Mucosa of gallbladder (tissue), 1 donor: ENCODE measurements around the gene MFSD2A. TPM values are rescaled to one million over a fixed set of nuclear protein-coding genes. Genes with fewer than 3 reads are reported as not detected.
"Not testable (repeated sequence)": the region's sequence is repeated elsewhere in the genome, so short reads cannot be mapped to it uniquely, and the experiment has no call there.

Source experiments
- DNase-seq: peaks from one replicate; pipeline ENCODE4 v3.0.0-alpha.2; 2020; ENCODE audit warnings: low spot score
- total RNA-seq: library from RNA; stranded (reverse); gene quantifications from one replicate; pipeline ENCODE4 v1.2.1, GENCODE V29; 2021
- donor health status: DM: no; HTN: no; CAD: no.

The MFSD2A gene
- total RNA-seq, 1 donor from 2014 or later = 3.3 TPM

DNA sequence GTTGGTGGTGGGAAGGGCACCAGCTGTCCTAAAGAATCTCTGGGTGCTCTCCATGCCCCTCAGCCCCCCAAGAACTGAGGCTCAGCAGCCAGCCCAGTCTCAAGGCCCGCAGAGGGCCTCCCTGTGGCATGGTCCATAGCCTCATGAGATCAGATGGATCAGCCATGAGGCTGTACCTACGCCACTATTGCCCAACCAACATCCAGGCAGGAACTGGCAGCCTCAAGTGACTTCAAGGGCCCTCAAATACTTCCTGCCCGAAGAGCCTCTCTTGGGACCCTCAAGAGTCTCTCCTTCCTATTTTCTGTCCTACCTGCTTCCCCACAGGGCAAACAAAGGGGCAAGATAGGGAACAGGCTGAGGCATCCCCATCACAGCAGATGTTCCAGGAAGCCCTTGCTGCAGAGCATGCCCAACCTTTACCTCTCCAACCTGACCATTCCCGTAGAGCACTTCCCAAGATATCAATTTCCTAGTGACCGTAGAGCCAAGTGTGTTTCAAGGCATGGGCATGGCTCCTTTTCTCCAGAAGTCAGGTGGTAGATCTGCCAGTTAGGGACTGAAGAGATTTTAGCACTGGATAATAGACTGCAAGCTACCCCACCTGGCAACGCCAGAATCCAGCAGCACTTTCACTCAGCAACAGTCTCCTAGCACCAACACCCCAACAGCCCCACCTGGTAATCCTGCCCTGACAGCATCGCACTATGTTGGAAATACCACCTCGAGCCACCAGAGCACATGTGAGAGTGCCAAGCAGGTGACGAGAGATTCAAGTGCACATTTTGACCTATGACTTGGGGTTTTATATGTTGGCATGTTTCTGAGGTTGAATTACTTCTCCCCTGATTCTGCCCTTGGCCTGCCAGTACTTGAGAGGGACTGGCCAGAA lies 13.7 kb upstream of the MFSD2A start:
- no peak for DNase-seq

DNA sequence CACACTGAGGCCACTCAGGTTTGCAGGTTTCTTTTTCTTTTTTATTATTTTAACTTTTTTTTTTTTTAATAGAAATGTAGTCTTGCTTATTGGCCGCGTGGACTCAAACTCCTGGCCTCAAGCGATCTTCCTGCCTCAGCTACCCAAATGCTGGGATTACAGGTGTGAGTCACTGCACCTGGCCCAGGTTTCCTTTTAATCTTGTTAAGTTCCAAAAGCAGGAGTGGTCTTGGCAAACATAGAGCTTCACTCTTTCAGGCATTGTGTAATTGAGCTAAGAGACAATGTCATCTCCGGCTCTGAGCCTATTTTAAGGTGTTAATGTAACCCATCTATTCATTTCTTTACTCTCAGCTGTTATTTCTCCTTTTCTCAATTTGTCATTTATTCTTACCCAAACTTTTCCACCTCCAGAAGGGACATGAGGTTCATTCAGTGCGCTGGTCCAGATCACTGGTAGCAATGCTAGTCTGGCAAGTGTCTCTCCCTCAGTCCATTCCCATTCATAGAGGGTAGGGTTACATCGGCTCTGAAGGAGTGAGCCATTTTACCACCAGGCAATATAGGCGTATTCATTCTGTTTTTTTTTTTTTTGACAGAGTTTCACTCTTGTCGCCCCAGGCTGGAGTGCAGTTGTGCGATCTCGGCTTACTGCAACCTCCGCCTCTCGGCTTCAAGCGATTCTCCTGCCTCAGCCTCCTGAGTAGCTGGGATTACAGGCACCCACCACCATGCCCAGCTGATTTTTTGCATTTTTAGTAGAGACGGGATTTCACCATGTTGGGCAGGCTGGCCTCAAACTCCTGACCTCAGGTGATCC lies 11.3 kb upstream of the MFSD2A start:
- no peak for DNase-seq

DNA sequence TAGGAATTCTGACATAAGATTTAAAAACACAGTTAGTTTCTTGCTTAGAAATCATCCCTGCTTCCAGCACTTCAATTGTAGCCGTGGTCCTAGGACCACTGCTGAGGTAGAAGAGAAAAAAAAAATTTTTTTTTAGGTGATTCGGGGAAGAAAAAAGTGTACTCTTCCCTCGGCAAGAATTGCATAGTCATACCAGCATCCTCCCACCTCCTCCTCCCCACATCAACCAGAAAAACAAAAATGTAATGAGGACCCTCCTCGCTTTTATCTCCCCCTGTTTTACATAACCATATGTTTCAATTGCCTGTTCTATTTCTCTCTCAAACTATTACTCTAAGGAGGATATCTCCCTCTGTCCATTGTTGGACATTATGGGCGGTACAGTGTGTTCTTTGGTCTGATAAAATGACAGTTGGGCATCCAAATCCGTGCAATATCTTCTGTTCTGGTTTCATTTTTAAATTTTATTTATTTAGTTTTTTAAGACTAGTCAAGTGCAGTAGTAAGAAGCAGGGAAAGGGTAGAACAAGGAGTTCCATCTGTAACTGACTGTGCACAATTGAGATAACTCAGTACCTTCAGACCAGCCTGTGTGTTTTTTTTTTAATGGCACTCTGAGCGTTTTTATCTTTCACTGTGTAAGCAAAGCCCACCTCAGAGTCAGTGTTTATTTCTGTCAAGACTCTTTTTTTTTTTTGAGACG lies 10.4 kb upstream of the MFSD2A start:
- no peak for DNase-seq

DNA sequence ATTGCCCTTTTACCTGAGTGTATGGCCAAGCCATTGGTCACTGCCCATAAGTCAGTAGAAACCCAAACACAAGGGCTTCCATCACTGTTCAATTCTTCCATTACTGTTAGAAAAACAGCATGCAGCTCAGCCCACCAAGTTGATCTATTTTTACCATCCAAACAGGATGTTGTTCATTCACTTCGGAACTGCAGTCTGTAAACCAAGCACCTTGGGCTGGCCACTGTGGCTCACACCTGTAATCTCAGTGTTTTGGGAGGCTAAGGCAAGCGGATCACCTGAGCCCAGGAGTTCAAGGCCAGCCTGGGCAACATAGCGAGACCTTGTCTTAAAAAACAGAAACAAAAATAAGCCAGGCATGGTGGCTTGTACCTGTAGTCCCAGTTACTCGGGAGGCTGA lies 8.7 kb upstream of the MFSD2A start:
- DNase-seq = no peak

DNA sequence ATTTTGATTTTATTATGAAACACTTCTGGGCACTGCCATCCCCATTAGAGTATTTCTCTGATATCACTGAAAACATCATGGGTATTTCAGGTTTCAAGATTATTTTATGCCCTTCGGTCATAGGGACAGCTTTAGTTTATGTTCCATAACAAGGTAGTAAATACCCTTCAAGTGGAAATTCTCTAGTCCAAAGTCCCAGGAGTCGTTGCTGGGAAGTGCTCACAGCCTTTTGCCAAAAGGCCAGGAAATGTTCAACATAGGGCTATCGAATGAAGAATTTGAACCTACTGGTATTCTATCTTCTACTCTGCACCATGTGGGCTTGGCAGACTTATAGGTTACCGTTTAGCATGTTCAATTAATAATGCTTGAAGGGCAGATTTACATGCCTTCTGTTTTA lies 7.7 kb upstream of the MFSD2A start:
- DNase-seq = no peak

DNA sequence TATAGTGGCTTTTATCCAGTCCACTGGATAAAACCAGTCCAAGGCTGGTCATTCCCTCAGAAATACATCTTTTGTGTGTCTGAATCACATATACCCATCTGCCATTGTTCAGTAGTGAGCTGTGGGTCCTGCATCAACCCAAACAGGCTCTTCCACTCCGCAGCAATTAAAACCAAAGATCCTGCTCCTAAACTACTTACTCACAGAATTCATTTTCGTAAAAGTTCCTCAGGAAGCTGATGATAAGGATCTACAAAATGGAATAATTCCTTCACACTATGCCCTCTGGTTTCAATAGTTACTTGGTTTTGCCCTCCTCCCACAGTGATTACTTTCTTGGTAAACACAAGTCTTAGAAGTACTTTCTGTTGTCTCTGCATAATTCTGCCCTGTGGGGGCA lies 5.1 kb upstream of the MFSD2A start:
- no peak for DNase-seq

DNA sequence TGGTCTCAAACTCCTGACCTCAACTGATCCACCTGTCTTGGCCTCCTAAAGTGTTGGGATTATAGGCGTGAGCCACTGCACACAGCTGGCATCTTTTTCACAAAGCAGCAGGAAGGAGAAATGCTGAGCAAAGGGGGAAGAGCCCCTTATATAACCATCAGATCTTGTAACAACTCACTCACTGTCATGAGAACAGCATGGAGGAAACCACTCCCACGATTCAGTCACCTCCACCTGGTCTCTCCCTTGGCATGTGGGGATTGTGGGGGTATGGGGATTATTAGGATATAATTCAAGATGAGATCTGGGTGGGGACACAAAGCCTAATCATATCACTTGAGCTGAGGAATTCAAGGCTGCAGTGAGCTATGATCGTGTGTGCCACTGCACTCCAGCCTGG lies 3.0 kb upstream of the MFSD2A start:
- DNase-seq = no peak

DNA sequence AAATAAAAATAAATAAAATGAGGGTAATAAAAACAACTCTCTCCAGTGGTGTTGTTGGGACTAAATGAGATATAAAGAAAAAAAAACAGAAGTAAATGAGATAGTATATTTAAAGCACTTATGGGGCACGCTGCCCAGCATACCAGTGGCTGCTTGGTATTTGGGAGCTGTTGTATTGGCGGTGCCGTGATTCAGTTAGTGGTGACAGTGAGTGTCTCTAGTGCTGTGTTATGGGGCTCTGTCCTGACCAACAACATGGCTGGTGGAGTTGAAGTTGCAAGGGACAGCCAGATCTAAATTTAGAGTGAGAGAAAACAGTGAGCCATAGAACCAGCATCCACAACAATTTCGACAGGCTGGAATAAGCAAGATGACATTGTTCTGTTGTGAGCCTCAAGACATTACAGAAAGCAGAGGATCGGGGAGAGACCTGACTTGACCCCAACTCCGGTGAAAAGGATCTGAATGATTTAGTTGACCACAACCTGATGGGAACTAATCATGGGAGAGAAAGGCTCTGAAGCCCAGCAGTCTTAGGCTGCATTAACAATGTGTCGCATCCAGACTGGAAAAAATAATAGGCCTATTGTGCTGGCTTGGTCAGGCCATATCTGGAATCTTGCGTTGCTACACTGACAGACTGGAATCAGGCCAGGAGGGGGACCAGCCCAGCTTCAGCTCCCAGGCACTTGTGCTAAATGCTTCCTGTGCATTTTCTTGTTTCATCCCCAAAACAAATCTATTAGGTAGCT lies 2.4 kb upstream of the MFSD2A start:
- no peak for DNase-seq

DNA sequence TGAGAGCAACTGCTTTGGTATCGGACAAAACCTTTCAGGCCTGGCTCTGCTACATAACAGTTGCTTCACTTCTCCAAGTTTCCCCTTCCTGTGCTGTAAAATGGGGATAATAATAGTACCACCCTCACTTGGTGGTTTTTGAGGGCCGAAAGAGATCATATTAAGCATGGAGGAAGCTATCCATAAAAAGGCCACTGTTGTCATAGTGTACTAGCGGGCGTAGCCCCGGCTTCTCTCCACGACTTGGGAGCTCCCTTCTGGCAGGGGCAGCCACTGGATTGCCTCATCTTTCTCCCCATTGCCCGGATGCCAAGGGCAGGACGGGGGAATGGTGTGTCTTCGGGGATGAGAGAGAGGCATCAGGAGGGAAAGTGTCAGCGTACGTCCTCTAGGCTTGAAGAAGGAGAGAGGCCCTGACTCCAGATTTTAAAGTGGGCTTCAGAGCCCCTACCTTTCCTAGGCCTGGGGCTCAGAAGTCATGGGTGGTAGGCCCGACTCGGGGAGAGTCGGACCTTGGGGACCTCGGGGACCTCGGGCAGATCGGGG lies 548 bp upstream of the MFSD2A start:
- no peak for DNase-seq

DNA sequence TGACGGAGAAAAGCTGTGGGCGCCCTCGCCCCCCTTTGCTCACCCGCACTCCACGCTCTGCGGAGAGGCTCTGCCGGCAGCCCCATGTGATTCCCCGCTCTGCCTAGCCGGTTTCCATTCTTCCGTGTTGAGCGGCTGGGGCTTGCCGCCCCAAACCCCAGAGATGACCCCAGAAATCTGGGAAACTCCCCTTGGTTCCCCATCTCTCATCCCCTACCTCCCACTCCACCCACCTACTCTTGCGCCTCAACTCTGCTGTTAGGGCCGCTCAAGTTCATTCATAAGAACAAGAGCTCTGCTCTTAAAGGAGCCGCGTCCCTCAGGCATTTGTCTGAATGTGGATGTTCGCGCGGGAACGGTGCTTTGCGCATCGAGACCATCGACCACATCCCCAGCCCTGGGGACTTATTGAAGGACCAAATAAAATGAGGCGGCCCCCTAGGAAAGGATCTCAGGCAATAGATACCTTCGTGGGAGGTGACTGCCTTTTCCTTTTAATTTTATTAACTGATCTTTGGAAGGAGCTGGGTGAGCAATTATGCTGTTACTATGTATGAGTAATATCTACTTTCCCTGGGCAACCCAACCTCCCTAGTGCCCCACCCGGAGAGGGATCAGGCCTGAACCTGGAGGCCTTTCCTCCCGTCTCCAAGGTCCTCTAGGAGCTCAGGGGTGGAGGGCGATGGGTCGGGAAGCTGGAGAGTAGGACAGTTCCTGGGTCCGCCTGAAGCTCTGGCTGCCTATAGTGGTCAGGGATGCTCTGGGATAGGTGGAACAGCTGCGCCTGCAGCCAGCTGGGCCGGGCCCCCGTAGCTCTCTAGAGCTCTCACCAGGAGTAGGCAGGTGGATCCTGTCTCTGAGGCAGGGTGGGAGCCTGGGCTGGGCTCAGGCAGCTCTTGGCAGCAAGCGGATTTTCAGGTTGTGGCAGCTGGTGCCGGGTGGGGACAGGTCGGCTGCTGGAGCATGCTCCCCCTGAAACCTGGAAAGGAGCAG lies 898 bp downstream of the MFSD2A start:
- DNase-seq = no peak

DNA sequence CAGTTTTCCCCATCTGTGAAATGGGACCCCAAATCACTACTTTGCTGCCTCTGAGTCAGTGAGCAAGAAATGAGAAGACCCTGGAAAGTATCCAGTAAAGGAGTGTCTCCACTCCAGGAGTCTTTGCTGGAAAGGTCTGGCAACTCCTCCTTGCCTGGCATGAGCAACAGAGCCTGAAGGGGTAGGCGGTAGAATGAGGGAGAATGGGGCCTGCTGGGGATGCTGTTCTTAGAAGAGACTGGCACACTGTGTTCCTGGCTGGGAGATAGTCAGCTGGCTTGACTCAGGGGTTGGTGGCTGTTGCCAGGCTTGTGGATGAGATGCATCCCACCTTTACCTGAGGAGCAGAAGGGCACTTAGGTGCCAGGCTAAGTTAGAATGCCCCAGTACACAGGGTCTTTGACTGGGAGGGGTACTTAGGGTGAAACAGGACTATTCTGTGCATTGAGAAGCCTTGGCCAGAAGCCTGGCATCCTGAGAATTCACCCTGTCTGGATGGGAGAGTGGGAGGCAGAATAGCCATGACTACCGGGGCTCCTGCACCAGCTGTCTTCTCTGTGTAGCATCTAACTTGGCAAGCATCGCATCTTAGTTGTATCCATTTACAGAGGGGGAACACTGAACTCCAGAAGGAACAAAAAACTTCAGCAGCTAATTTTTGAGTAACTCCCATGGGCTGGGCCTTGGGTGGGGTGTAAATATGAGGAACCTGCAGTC lies 2.5 kb downstream of the MFSD2A start:
- DNase-seq = no peak

DNA sequence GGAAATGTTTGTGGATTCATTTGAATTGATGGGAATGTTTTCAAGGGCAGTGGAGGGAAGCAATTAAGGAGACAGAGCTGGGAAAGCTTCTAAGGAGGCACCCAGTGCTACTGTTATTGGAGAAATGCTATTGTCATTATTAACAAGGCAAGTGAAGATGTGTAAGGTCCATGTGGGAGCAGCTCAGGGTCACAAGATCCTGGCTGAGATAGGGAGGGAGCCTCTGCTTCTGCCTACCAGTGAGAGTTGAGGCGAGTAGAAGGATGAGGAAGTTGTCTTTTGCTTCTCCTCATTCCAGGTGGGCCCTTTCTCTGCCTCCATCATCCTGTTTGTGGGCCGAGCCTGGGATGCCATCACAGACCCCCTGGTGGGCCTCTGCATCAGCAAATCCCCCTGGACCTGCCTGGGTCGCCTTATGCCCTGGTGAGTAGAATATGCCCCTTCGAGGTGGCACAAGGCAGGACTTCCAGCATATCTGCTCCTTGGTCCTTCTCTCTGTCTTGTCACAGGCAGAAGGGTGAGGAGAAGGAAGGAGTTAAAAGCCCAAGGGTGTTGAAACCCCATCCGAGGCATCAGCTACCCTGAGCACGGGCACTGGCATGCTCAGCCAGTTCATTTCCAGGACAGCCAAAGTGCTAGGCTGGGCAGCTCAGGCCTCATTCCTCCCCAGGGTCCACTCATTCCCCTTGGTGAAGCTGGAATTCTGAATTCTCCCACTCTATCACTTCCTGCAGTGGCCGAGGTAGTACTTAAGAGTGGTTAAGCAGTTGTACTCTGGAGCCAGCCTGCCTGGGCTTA lies 3.7 kb downstream of the MFSD2A start:
- no peak for DNase-seq

DNA sequence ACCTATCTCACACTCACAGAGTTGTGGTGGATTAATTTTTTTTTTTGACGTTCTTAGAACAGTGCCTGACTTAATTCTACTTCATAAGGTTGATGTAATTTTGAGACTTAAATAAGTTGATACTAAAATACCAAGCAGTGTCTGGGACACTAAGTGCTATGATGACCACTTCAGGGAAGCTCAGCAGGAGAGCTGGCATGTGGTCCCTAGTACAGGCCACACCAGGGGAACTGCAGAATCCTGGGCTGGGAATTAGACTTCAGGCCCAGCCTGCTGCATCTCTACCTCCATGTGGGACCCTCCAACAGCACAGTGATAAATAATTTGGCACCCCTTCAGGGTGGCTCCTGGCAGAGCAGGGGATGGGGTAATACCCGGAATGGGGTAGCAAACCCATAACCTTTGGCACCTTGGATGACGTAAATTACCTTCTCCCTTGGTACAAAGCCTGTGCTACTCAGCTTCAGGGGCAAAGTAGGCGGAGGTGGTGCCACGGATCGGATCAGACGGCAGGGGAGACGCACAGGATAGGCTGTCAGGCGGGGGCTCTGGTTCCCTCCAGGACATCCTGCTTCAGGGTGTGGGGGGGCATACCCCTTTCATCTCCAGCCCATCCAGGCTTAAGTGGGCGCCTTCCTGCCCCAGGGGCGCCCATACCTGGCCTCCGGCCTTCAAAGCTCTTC lies 4.8 kb downstream of the MFSD2A start:
- no peak for DNase-seq

DNA sequence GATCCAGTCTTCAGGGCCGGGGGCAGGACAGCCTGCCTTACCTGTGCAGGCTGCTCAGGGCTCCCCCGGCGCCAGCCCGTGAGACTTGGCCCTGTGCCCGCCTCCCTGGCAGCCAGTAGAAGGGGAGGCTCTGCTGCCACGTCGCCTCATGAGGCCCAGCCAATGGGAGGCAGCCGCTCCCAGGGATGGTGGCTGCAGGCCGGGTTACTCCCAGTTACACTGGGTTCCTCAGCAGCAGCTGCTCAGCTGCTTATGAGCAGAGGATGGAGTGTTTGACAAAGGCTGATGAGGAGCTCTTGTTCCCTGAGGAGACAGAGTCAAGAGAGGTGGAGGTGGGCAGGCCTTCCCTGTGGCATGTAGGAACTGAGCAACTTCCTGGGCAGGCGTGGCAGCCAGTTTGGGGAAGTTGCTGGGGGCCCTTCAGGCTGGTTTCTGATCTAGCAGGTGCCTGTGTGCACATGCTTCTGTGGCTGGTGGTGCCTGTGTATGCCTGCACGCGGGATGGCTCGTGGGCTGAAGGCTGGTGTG lies 5.5 kb downstream of the MFSD2A start:
- DNase-seq = peak; percentile 47

DNA sequence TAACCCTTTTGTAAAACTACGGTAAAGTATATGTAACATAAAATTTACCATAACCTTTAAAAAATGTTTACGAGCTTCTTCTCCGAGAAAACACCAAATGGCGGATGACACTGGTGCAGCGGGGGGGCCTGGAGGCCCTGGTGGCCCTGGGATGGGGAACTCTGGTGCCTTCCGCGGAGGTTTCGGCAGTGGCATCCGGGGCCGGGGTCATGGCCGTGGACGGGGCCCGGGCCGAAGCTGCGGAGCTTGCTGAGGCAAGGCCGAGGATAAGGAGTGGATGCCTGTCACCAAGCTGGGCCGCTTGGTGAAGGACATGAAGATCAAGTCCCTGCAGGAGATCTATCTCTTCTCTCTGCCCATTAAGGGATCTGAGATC lies 7.5 kb downstream of the MFSD2A start:
- DNase-seq = no peak

DNA sequence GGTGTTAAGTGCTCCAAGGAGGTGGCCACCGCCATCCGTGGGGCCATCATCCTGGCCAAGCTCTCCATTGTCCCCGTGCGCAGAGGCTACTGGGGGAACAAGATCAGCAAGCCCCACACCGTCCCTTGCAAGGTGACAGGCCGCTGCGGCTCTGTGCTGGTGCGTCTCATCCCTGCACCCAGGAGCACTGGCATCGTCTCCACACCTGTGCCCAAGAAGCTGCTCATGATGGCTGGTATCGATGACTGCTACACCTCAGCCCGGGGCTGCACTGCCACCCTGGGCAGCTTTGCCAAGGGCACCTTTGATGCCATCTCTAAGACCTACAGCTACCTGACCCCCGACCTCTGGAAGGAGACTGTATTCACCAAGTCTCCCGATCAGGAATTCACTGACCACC lies 8.0 kb downstream of the MFSD2A start:
- not testable (repeated sequence) for DNase-seq

DNA sequence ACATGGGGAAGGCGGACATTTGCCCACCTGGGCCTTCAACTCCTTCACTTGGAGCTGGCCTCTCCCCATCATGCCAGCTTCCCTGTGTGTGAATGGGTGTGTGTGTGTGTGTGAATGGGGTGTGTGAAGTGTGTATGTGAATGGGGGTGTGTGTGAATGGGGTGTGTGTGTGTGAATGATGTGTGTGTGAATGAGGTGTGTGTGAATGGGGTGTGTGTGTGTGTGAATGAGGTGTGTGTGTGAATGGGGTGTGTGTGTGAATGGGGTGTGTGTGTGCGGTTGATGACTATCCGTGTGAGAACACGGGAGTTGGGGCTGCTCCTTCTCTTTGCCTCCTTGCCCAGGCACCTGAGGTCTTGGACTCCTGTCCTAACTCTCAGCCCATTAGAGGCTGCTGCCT lies 9.6 kb downstream of the MFSD2A start:
- DNase-seq = no peak

DNA sequence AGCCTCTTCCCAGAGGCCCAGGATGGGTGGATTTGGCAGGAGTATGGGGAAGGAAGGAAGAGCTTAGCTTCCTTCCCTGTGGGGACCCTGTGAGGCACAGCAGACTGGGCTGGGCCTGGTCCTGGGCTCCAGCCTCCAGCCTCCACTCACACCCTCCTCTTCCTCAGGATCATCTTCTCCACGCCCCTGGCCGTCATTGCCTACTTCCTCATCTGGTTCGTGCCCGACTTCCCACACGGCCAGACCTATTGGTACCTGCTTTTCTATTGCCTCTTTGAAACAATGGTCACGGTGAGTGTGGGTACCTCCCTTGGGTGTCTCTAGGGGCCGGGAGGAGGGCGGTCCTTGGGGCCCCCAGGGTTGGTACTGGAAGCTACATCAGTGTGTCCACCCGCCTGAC lies 10.1 kb downstream of the MFSD2A start:
- DNase-seq = no peak
